ENCODE measurements around the gene EMID1.
"Not testable (repeated sequence)": the region's sequence is repeated elsewhere in the genome, so short reads cannot be mapped to it uniquely, and the experiment has no call there.

The EMID1 gene

GRCh38 chr22:29211466-29211865 is 5.8 kb downstream of the EMID1 start:
- no peak for DNase-seq

- no peak for DNase-seq
These were observed 7.0 kb downstream of the EMID1 start for GRCh38 chr22:29212743-29213142.

GRCh38 chr22:29213493-29213892 is 7.8 kb downstream of the EMID1 start:
- DNase-seq: no peak

GRCh38 chr22:29214232-29214631 is 8.5 kb downstream of the EMID1 start:
- no peak for DNase-seq

- no peak for DNase-seq
These were observed 9.5 kb downstream of the EMID1 start for GRCh38 chr22:29215012-29215860.

GRCh38 chr22:29216011-29216872 is 10.5 kb downstream of the EMID1 start:
- no peak for DNase-seq

- DNase-seq: no peak
These were observed 11.4 kb downstream of the EMID1 start for GRCh38 chr22:29216873-29217666.

- DNase-seq: no peak
These were observed 12.4 kb downstream of the EMID1 start for GRCh38 chr22:29217827-29218757.

GRCh38 chr22:29218758-29219408 is 13.2 kb downstream of the EMID1 start:
- DNase-seq: no peak

GRCh38 chr22:29219409-29219782 is 13.7 kb downstream of the EMID1 start:
- not testable (repeated sequence) for DNase-seq

- no peak for DNase-seq
These were observed 14.4 kb downstream of the EMID1 start for GRCh38 chr22:29219881-29220670.

- DNase-seq: no peak
These were observed 18.6 kb downstream of the EMID1 start for GRCh38 chr22:29224121-29224858.

GRCh38 chr22:29224859-29225410 is 19.2 kb downstream of the EMID1 start:
- DNase-seq: no peak

GRCh38 chr22:29225422-29226090 is 19.9 kb downstream of the EMID1 start:
- DNase-seq: no peak

- no peak for DNase-seq
These were observed 20.8 kb downstream of the EMID1 start for GRCh38 chr22:29226351-29226981.

- no peak for DNase-seq
These were observed 25.5 kb downstream of the EMID1 start for GRCh38 chr22:29230972-29231875.
